Endothelial cell of umbilical vein (primary cell): ENCODE results near the gene GNG3. TPM values are rescaled to one million over a fixed set of nuclear protein-coding genes. Genes with fewer than 3 reads are reported as not detected.

Source experiments
- Bru-seq: library from RNA; stranded (reverse); fragments of 400-500 nt; gene quantifications from one replicate; lab custom pipeline; 2021; lab: Mats Ljungman, UMichigan
- BruChase-seq, 2 experiments: library from RNA; stranded (reverse); fragments of 400-500 nt; gene quantifications; one replicate each; lab custom pipeline; 2021; lab: Mats Ljungman, UMichigan
- BruUV-seq: library from RNA; stranded (reverse); fragments of 400-500 nt; replicated peaks from 2 replicates; lab custom pipeline; 2021; lab: Mats Ljungman, UMichigan
- CTCF ChIA-PET: fragments of 300-600, 350-600 bp; sonication (Branson Sonifier 250); formaldehyde crosslinking; loops from one replicate; lab custom pipeline; 2021; ENCODE audit warnings: antibody characterized with exemption, inconsistent platforms; lab: Charles Lee
- POLR2A ChIA-PET: fragments of 300-600, 350-600 bp; sonication (Branson Sonifier 250); formaldehyde crosslinking; loops from one replicate; lab custom pipeline; 2021; ENCODE audit warnings: antibody characterized with exemption, inconsistent platforms; lab: Charles Lee
- DNase-seq: peaks from one replicate; pipeline ENCODE4 v3.0.0-alpha.2; 2011; ENCODE audit warnings: low read depth, low spot score
- FAIRE-seq: peaks from 2 replicates; lab custom pipeline; 2011; peaks lifted over from hg19 to GRCh38; lab: Jason Lieb, UNC
- H2AFZ ChIP-seq: 2 replicates; pipeline ENCODE4 v1.6.0; 2012; ENCODE audit warnings: low read depth, low read length, control low read depth, inconsistent platforms
- H3K27ac ChIP-seq: 2 replicates; pipeline ENCODE4 v1.5.1; 2011; ENCODE audit warnings: low read depth, mild to moderate bottlenecking, control low read depth, low read length, moderate library complexity; ENCODE audit not compliant: insufficient read depth
- H3K27me3 ChIP-seq, 2 experiments: 2 replicates each; pipeline versions ENCODE4 v1.6.0 to v1.6.1; 2011; ENCODE audit warnings: low read length in 2 of 2, mixed read lengths in 1 of 2; ENCODE audit not compliant: control insufficient read depth in 2 of 2, insufficient read depth in 2 of 2
- H3K36me3 ChIP-seq, 2 experiments: 2 replicates in 1 of 2; 3 replicates in 1 of 2; pipeline ENCODE4 v1.5.1; 2011; ENCODE audit warnings: low read length in 2 of 2, mild to moderate bottlenecking in 1 of 2, moderate library complexity in 1 of 2; ENCODE audit not compliant: control insufficient read depth in 2 of 2, insufficient read depth in 2 of 2; ENCODE audit errors: extremely low read depth in 1 of 2
- H3K4me1 ChIP-seq: 3 replicates; pipeline ENCODE4 v1.5.1; 2011; ENCODE audit warnings: mild to moderate bottlenecking, low read length; ENCODE audit not compliant: control insufficient read depth, insufficient read depth; ENCODE audit errors: extremely low read depth
- H3K4me2 ChIP-seq: 2 replicates; pipeline ENCODE4 v1.6.1; 2011; ENCODE audit warnings: low read length, control low read depth, mixed read lengths; ENCODE audit not compliant: insufficient read depth
- H3K4me3 ChIP-seq, 3 experiments: fragments of 200-600 bp in 1 of 3; sonication (generic), shearing (Covaris generic) in 1 of 3; replicated peaks in 1 of 3; 2 replicates each; pipeline ENCODE4 v1.5.1; 2011 to 2016; ENCODE audit warnings: control low read depth in 3 of 3, low read length in 3 of 3, mild to moderate bottlenecking in 2 of 3, inconsistent platforms in 1 of 3, low read depth in 1 of 3, moderate library complexity in 1 of 3; ENCODE audit not compliant: insufficient read depth in 1 of 3
- H3K79me2 ChIP-seq: 2 replicates; pipeline ENCODE4 v1.6.0; 2012; ENCODE audit warnings: low read length, inconsistent platforms; ENCODE audit not compliant: control insufficient read depth, insufficient read depth
- H3K9ac ChIP-seq: replicated peaks from 2 replicates; pipeline ENCODE3; 2011; ENCODE audit warnings: low read length, control low read depth; ENCODE audit not compliant: insufficient read depth; ENCODE audit errors: extremely low read depth
- H3K9me1 ChIP-seq: replicated peaks from 3 replicates; pipeline ENCODE4 v1.6.0; 2011; ENCODE audit warnings: mild to moderate bottlenecking, low read length; ENCODE audit not compliant: control insufficient read depth, insufficient read depth; ENCODE audit errors: extremely low read depth
- H3K9me3 ChIP-seq: replicated peaks from 2 replicates; pipeline ENCODE4 v1.5.1; 2012; ENCODE audit warnings: low read length, inconsistent platforms; ENCODE audit not compliant: control insufficient read depth, insufficient read depth
- H4K20me1 ChIP-seq: replicated peaks from 2 replicates; pipeline ENCODE3; 2011; ENCODE audit warnings: mild to moderate bottlenecking, low read length; ENCODE audit not compliant: control insufficient read depth, insufficient read depth; ENCODE audit errors: extremely low read depth
- EZH2 ChIP-seq: IDR thresholded peaks from 2 replicates; pipeline ENCODE4 v1.6.1; 2012; ENCODE audit warnings: borderline replicate concordance, low read depth, mild to moderate bottlenecking, moderate library complexity, low read length, inconsistent platforms; ENCODE audit not compliant: severe bottlenecking
- FOS ChIP-seq: IDR thresholded peaks from 2 replicates; pipeline ENCODE4 v1.6.1; 2011; ENCODE audit warnings: mild to moderate bottlenecking, low read length, moderate library complexity, borderline replicate concordance; ENCODE audit not compliant: insufficient read depth
- GATA2 ChIP-seq: IDR thresholded peaks from 2 replicates; pipeline ENCODE4 v1.7.0; 2011; ENCODE audit warnings: low read depth, mild to moderate bottlenecking, moderate library complexity, mixed read lengths, low read length; ENCODE audit not compliant: insufficient read length, insufficient read depth
- JUN ChIP-seq: IDR thresholded peaks from 2 replicates; pipeline ENCODE4 v1.6.1; 2011; ENCODE audit warnings: borderline replicate concordance, low read depth; ENCODE audit not compliant: insufficient read length, insufficient read depth
- MAX ChIP-seq: IDR thresholded peaks from 2 replicates; pipeline ENCODE4 v1.6.1; 2011; ENCODE audit not compliant: insufficient read depth, insufficient read length
- MYC ChIP-seq: IDR thresholded peaks from one replicate; pipeline ENCODE4 v1.6.1; 2011; ENCODE audit warnings: mild to moderate bottlenecking, low read depth, low read length
- POLR2A ChIP-seq: IDR thresholded peaks from 2 replicates; pipeline ENCODE4 v1.6.1; 2012; ENCODE audit warnings: low read depth, mild to moderate bottlenecking, control low read depth, low read length
- POLR2AphosphoS5 ChIP-seq: IDR thresholded peaks from 2 replicates; pipeline ENCODE4 v1.6.1; 2012; ENCODE audit warnings: low read depth, mild to moderate bottlenecking, control low read depth, low read length, moderate library complexity; ENCODE audit not compliant: insufficient read depth
- dilution Hi-C: fragments of 300-500 bp; cut with MboI; formaldehyde crosslinking; loops from one replicate; pipeline ENCODE4 v1.15.0; 2019; ENCODE audit warnings: low sequenced_read_pairs; ENCODE audit not compliant: extremely low pct_ligation_motif_present
- intact Hi-C: fragments of 100-400 bp; cut with micrococcal nuclease; formaldehyde crosslinking; loops from one replicate; pipeline ENCODE4 v1.10.0; 2022
- long read RNA-seq: library from polyadenylated mRNA; stranded (forward); transcript quantifications from one replicate; pipeline ENCODE4 v2.0.0, GENCODE V29; 2021
- polyA minus RNA-seq, 3 experiments: library from RNA; depleted of rRNA, polyadenylated mRNA; stranded (reverse); fragments of >200 nt; gene quantifications; 1 replicate in 1 of 3; 2 replicates in 2 of 3; pipeline ENCODE4 v1.2.3, GENCODE V29; 2011
- polyA plus RNA-seq, 4 experiments: library from polyadenylated mRNA; depleted of rRNA in 3 of 4; stranded (reverse) in 3 of 4; unstranded in 1 of 4; fragments of >200 nt; gene quantifications; 2 replicates each; pipeline versions ENCODE4 v1.2.1 to v1.2.3, GENCODE V29; 2011 to 2012; ENCODE audit warnings: missing spikeins in 1 of 4
- total RNA-seq: library from RNA; stranded (reverse); gene quantifications from 2 replicates; pipeline ENCODE4 v1.2.3, GENCODE V29; 2021
- TF ChIP-seq, protein P1 (sequence below), 2 donors: IDR thresholded peaks; 1 replicate in 1 of 2; 2 replicates in 1 of 2; pipeline ENCODE4 v1.5.1; 2011; ENCODE audit warnings: low read length in 2 of 2, mild to moderate bottlenecking in 2 of 2, moderate library complexity in 2 of 2, control low read depth in 1 of 2, inconsistent platforms in 1 of 2, low read depth in 1 of 2; ENCODE audit not compliant: insufficient read depth in 1 of 2; ENCODE audit errors: extremely low read depth in 1 of 2

Gene GNG3
- not detected in 2 replicates for total RNA-seq
- polyA plus RNA-seq = not detected in 2 replicates
- not detected in 2 replicates for polyA plus RNA-seq (2011; cell fraction: cytosol; rRNA removed)
- polyA plus RNA-seq (2011; cell fraction: nucleus; rRNA removed) = not detected in 2 replicates
- polyA plus RNA-seq (2012) = 0.49 TPM in 1 of 2 replicates, not detected in the other
- polyA minus RNA-seq = 0.46 TPM in 1 of 2 replicates, not detected in the other
- not detected for polyA minus RNA-seq (2011; cell fraction: cytosol; rRNA and poly(A)+ RNA removed)
- polyA minus RNA-seq (2011; cell fraction: nucleus; rRNA and poly(A)+ RNA removed) = not detected in 2 replicates
- not detected for Bru-seq, nascent RNA
- percentile 24 among the genes with signal in this experiment for BruChase-seq, experiment 1, labeled RNA remaining after a 6-hour chase
- not detected for BruChase-seq, experiment 2, labeled RNA remaining after a 2-hour chase
- long read RNA-seq = 0 reads

DNA sequence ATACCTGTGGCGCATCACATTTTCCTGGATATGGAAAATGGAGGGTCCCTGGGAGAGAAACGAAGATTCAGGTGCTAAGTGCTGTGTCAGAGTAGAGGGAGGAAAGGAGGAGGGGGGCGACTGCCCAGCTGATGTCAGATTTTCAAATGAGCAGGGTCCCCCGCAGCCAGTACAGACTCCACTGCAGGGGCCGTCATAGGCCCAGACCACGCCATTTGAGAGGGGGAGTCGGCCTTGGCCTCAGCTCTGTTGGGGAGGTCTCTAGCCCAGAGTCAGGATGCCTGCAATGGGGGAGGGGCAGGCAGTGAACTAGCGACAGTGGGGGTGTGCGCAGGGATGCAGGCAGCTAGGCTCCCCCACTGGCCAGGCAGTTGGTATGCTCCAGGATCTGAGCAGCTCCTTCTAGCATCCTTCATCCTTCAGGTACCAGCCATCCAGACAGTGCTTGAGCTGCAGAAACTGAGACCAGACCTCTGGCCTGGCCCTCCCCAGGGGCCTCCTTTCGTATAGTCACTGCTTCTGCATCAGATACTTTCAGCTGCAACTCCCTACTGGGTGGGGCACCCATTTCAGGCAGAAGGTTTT, at the start of gene GNG3, which contains the start of gene BSCL2:
Gene GNG3, plus strand, starts transcription at position 400 of the 585 bp plus-strand sequence. CDS start 620 bp downstream, outside the sequence.
Gene BSCL2, minus strand, starts transcription at position 148 of the 585 bp plus-strand sequence. CDS start 229 bp downstream, outside the sequence.
- Histone ChIP-seq H3K9me1 (no peaks in the 10 kb centered on the region), H4K20me1 (no peaks in the 10 kb centered on the region), H3K4me3 (peak within 1 kb of the TSS in 2 of 3 experiments; percentile 41 to 60), H3K27me3 (no peaks in the 10 kb centered on the region), H3K4me2 (peak within 1 kb of the TSS; percentile 82), H3K27ac (no peak within 1 kb of the TSS), H3K36me3 (peaks cover 2 to 10% of the 10 kb centered on the region in 2 experiments), H2AFZ (peak within 1 kb of the TSS; percentile 89), H3K9me3 (no peaks in the 10 kb centered on the region), H3K9ac (no peak within 1 kb of the TSS), H3K79me2 (no peaks in the 10 kb centered on the region), H3K4me1 (peaks cover 25% of the 10 kb centered on the region)
- POLR2A ChIA-PET = interaction anchor here (0.6 kb wide), 1 partner anchor 76 kb away, joined by 7 read pairs; no protein-coding TSS in a partner anchor
- CTCF ChIA-PET = interaction anchor here (1.6 kb wide), 1 partner anchor 42 kb away, joined by 3 read pairs; the partner anchor contains the start of genes C11orf98 and CSKMT
- no peak for FAIRE-seq
- dilution Hi-C loops = no loop called here
- no peak for TF ChIP-seq JUN
- TF ChIP-seq FOS = no peak
- TF ChIP-seq MYC = no peak
- TF ChIP-seq, protein P1, sequence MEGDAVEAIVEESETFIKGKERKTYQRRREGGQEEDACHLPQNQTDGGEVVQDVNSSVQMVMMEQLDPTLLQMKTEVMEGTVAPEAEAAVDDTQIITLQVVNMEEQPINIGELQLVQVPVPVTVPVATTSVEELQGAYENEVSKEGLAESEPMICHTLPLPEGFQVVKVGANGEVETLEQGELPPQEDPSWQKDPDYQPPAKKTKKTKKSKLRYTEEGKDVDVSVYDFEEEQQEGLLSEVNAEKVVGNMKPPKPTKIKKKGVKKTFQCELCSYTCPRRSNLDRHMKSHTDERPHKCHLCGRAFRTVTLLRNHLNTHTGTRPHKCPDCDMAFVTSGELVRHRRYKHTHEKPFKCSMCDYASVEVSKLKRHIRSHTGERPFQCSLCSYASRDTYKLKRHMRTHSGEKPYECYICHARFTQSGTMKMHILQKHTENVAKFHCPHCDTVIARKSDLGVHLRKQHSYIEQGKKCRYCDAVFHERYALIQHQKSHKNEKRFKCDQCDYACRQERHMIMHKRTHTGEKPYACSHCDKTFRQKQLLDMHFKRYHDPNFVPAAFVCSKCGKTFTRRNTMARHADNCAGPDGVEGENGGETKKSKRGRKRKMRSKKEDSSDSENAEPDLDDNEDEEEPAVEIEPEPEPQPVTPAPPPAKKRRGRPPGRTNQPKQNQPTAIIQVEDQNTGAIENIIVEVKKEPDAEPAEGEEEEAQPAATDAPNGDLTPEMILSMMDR (IDR thresholded peaks at IDR 0.05; ENCODE audit: extremely low read depth in 1 of 2, insufficient read depth in 1 of 2, low read depth in 1 of 2, low read length in 2 of 2) = no peak
- TF ChIP-seq GATA2 = no peak
- TF ChIP-seq POLR2A = no peak
- TF ChIP-seq EZH2 = no peak
- TF ChIP-seq POLR2AphosphoS5 = no peak
- TF ChIP-seq MAX = no peak
- intact Hi-C loops = loop anchor here (2.0 to 5.0 kb wide), 3 partner anchors 40 to 107 kb away; partner anchors contain the start of genes C11orf98, CSKMT, INTS5 and MTA2
- no peak for DNase-seq
- no TSS peak for BruUV-seq
